Measurements from ENCODE around the gene SLC20A1. TPM values are rescaled to one million over a fixed set of nuclear protein-coding genes. Genes with fewer than 3 reads are reported as not detected.

Gene SLC20A1
- total RNA-seq, 1 experiment from 2014 or later = 154 TPM

- DNase-seq (ENCODE audit: low read depth, low spot score) = no peak
- peaks cover 9% of the 10 kb centered on the region for H3K79me2 ChIP-seq (ENCODE audit: insufficient read depth, low read length)
- TF ChIP-seq SIN3A (IDR thresholded peaks at IDR 0.05; ENCODE audit: low read depth) (no peak), TCF7L2 (IDR thresholded peaks at IDR 0.05; ENCODE audit: borderline replicate concordance, extremely low read depth, insufficient read depth, insufficient read length) (no peak), CEBPB (IDR thresholded peaks at IDR 0.05; ENCODE audit: low read depth) (no peak), POLR2A (IDR thresholded peaks at IDR 0.05; ENCODE audit: borderline replicate concordance, extremely low read depth, insufficient read depth, insufficient read length) (no peak), RAD21 (IDR thresholded peaks at IDR 0.05; ENCODE audit: low read depth) (no peak), ZBTB33 (IDR thresholded peaks at IDR 0.05; ENCODE audit: extremely low read depth, insufficient replicate concordance, low read length) (no peak), JUND (IDR thresholded peaks at IDR 0.05) (no peak), EZH2phosphoT487 (IDR thresholded peaks at IDR 0.05; ENCODE audit: borderline replicate concordance) (no peak)
- H3K4me2 ChIP-seq (ENCODE audit: low read length) = peak overlapping the region; percentile 66
- no peak overlapping the region for H3K9ac ChIP-seq (ENCODE audit: low read length)
- CTCF ChIA-PET = interaction anchor here (1.1 to 1.2 kb wide), 2 partner anchors 13 to 15 kb away, joined by 3 read pairs; no protein-coding TSS in a partner anchor
- no peak for ATAC-seq
- no peaks in the 10 kb centered on the region for H3K27me3 ChIP-seq (ENCODE audit: insufficient read depth, low read length)
- H3K9me2 ChIP-seq (ENCODE audit: insufficient read depth) = no peaks in the 10 kb centered on the region
- intact Hi-C loops (cut with micrococcal nuclease) = no loop called here
- peak overlapping the region; percentile 33; the same call in 1 of the 2 replicates for H3K27ac ChIP-seq (ENCODE audit: low read depth, low read length)
- H3K9me3 ChIP-seq (ENCODE audit: control insufficient read depth in 1 of 2, insufficient read depth in 1 of 2, low read depth in 1 of 2, low read length in 2 of 2) = no peaks in the 10 kb centered on the region
- H3K36me3 ChIP-seq (ENCODE audit: control insufficient read depth in 1 of 2, insufficient read depth in 2 of 2, low read length in 2 of 2) = peaks cover 0 to under 1% of the 10 kb centered on the region in 2 experiments; a peak in 1 of 4 replicates
- BruUV-seq (replicated peaks) = no TSS peak
- no peak overlapping the region for H2AFZ ChIP-seq (ENCODE audit: low read depth, low read length, poor library complexity, severe bottlenecking)
- no peaks in the 10 kb centered on the region for H4K20me1 ChIP-seq (ENCODE audit: insufficient read depth)
- POLR2A ChIA-PET = interaction anchor here (1.2 to 1.6 kb wide), 2 partner anchors 11 to 14 kb away, joined by 4 to 9 read pairs; no protein-coding TSS in a partner anchor
- RAD21 ChIA-PET (ENCODE audit: low non-redundant PET in 1 of 2, low total read pairs in 2 of 2, uncharacterized antibody in 2 of 2, unreplicated experiment in 2 of 2) = no interaction called here
- H3K4me3 ChIP-seq (replicated peaks in 1 of 2; ENCODE audit: low read depth in 1 of 2, low read length in 2 of 2) = no peak overlapping the region
- peaks cover 39 to 54% of the 10 kb centered on the region in 2 experiments for H3K4me1 ChIP-seq (ENCODE audit: control insufficient read depth in 1 of 2, insufficient read depth in 2 of 2, low read length in 2 of 2)
Observed at GRCh38 chr2:112641701-112642100, 4.0 kb upstream of the SLC20A1 start.
